Dermis microvascular lymphatic vessel endothelial cell (primary cell): ENCODE results near the gene ENDOD1. TPM values are rescaled to one million over a fixed set of nuclear protein-coding genes. Genes with fewer than 3 reads are reported as not detected.

Experiments
- DNase-seq, 2 donors: peaks; one replicate each; pipeline versions ENCODE4 v3.0.0 to v3.0.0-alpha.2; 2010; ENCODE audit warnings: low read depth in 2 of 2
- total RNA-seq: library from RNA; depleted of rRNA; stranded (reverse); fragments of >200 nt; gene quantifications from 2 replicates; pipeline ENCODE4 v1.2.1, GENCODE V29; 2014

ENDOD1 gene
- total RNA-seq, 1 donor from 2014 or later: 56.0 TPM

- no peak for DNase-seq
These were observed 53.5 kb downstream of the ENDOD1 start for GRCh38 chr11:95143106-95143681.

DNA sequence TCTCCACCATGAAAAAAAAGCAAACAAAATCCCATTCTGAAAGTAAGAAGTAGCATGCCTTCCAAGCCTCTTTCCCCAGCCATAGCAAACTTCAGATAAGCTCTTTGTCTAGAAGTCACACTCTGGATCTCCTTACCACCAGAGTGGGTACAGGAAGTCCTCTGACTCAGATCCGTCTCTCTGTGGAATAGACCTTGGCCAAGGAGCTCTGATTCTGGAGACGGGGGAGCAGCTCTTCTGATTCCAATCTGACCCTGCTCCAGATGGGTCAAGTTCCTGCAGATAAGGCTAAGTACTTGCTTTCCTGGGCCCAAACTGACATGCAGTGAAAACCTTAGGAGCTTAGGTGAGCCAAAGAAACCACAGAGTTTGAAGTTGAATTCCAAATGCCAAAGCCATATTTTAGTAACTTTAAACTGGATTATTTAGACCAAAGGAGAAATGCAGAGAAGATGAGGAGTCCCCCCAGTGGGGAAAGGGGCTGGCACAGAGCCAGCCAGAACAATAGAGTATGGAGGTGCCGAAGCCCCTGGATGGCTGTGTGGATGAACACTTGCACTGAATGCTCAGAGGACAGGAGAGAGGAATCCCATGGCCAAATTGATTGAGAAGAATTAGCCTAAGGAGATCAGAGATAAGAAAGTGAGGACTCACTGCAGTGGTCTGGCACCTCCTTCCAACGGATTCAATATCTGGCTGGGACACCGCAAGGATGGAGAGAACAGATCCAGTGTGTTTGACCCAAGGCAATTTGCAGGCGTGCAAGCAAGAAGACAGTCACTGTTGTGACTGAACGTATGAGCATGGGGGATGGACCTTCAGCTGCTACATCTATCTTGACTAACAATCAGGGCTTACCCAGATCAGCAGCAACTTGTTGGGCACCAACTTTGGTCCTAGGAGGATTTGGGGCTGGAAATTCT is 54.9 kb downstream of the ENDOD1 start:
- DNase-seq: peak in 1 of 2 donors; percentile 25

- no peak for DNase-seq
These were observed 55.9 kb downstream of the ENDOD1 start for GRCh38 chr11:95145430-95146060.

DNA sequence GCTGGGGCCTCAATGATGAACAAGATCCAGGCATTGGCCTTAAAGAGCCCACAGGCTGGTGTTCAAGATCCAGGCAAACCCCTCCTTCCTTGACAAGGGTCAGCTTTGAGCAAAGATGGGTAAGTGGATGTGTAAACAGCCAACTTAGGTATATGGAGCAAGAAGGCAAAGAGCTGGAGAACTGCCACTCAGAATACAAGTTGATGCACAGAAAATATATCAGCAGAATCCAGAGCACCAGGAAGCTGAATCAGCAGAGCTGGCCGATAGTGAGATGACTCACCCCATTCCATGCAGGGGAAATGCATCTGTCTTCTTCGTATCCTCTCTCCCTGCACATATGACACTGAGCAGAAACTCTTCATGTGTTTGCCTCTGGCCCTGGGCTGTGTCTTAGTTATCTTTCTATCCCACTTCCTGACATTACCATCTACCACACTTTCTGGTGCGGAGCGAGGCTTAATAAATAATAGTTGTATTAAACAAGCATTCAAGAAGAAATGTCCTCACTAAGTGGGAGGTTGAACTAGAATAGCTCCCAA is 57.8 kb downstream of the ENDOD1 start:
- DNase-seq: peak; percentile 79 to 93

DNA sequence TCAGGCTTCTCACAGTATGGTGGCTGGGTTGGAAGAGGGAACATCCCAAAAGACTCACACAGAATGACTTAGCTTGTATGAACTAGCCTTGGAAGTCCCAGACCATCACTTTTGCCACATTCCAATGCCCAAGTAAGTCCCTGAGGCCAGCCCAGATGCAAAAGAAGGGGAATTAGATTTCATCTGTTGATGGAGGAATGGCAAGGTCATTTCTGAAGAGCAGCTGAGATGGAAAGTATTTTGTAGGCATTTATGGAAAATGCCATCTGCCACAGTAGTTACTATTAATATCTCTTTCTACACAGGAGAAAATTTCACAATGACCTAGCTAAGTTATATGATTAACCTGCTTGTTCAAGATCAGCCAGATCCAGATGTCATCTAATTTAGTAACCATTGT is 58.8 kb downstream of the ENDOD1 start:
- no peak for DNase-seq

GRCh38 chr11:95148938-95149337 is 59.3 kb downstream of the ENDOD1 start:
- DNase-seq: no peak

DNA sequence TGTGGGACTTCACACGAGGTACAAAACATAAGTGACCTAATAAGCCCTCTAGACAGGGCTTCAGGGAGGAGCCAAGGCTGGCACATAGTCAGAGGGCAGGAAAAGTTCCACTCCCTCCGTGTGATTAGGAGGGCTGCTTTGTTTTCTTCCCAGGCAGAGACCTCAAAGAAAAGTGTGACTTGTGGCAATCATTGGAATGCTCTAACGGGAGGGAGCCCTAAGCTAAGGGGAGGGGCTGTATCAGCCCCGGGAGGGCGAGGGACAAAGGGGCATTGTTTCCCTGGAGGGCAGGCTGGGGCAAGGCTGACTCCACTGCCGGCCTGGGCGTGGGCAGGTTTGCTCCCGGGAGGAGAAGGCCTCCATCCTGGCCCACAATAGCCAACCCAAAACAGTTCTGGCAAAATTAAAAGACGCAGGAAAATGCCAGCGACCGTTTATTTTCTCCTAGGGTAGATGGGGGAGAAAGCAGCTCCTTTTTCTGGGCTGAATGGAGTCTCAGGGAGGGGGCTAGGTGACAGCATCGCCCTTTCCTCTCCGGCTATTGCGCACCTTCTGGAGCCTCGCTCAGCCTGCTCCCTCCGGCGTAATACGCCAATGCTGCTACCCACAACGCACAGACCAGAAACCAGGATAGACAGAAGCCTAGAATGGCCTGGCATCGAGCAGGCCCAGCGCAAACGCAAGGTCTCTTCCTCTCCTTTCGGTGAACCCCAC is 60.2 kb downstream of the ENDOD1 start:
- DNase-seq: peak in 1 of 2 donors; percentile 42

GRCh38 chr11:95150956-95151684 is 61.5 kb downstream of the ENDOD1 start:
- DNase-seq: peak; percentile 85 to 91

- DNase-seq: no peak
These were observed 63.5 kb downstream of the ENDOD1 start for GRCh38 chr11:95152876-95153856.

GRCh38 chr11:95153857-95154246 is 64.2 kb downstream of the ENDOD1 start:
- DNase-seq: no peak

DNA sequence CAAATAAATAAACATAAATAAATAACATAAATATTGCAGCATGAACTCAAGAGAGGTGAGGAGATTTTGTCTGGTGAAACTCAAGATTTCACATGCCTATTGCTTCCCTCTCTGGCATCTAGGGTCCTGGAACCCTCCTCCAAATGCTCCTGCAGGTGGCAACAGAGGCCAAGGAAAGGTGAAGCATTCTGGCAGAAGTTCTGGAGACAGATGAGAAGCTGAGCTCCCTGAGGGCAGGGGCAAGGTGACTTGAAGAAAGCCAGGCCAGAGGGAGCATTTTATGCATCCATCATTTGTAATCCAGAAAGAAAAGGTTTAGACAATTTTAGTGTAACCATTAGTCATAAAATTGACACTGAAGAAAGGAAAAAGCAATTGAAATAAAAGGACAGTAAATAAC is 64.9 kb downstream of the ENDOD1 start:
- peak in 1 of 2 donors; percentile 33 for DNase-seq

GRCh38 chr11:95155385-95155784 is 65.7 kb downstream of the ENDOD1 start:
- no peak for DNase-seq

DNA sequence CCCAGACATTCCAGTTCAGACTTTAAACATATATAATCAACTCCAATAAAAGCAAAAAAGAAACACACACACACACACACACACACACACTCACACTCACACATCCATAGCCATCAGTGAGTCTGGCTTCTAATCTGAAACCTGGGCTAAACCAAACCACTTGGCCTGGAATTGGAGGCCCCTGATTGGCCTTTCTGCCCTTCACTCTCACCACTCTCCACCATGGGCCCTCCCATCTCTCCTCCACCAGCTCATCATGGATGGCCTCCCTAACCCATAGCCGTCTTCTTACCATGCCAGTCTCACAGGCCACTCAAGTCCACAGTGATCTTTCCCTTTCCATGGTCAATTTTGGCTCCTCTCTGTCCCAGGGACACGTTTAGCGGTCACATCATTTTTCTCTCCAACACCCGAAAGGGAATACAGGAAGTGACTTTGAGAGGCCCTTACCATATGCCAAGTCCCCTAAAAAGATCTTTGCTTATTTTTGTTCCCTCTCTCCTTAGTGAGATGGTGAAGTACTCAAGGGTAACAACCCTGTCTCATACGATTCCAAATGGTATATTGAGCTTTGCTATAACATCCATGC is 66.6 kb downstream of the ENDOD1 start:
- DNase-seq: no peak

- DNase-seq: no peak
These were observed 67.4 kb downstream of the ENDOD1 start for GRCh38 chr11:95156916-95157541.

- DNase-seq: no peak
These were observed 68.2 kb downstream of the ENDOD1 start for GRCh38 chr11:95157824-95158223.

GRCh38 chr11:95161248-95161647 is 71.6 kb downstream of the ENDOD1 start:
- no peak for DNase-seq

- no peak for DNase-seq
These were observed 73.5 kb downstream of the ENDOD1 start for GRCh38 chr11:95163106-95163505.

DNA sequence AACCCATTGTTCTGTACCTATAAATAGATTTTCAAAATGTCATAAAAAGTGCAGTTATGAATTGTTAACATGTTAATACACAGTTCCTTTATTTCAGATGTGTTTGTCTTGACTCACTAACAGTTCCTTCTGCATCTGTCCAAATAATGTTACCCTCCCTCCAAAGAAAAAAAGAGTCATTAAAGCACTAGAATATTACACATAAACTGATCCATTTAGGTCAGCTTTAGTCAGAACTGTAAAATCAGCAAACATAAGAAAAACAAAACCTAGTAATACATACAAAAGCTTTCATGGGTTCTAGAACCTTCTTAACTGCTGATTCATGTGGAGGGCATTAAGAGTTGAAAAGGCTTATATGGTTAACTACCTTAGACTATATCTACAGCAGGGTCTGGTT is 76.0 kb downstream of the ENDOD1 start:
- DNase-seq: no peak

DNA sequence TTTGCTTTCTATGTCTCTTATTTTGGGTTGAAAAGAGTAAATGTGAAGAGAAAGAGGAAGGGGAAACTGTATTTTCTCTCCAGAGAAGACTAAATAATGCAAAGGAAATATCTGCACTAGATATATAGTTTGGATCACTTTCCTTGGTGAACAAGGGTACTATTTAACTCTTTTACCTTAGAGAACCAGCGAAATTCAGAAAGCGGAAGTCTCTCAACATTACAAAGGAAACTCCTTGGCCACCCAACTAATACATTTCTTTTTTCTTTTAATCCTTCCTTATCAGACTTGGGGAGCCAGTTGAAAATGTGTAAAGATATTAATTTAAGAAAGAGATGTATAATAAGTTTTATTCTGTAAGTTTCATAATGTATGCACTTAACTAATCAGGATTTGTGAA is 77.1 kb downstream of the ENDOD1 start:
- no peak for DNase-seq
